ENCODE results near the gene RCOR2.

The RCOR2 gene

DNA sequence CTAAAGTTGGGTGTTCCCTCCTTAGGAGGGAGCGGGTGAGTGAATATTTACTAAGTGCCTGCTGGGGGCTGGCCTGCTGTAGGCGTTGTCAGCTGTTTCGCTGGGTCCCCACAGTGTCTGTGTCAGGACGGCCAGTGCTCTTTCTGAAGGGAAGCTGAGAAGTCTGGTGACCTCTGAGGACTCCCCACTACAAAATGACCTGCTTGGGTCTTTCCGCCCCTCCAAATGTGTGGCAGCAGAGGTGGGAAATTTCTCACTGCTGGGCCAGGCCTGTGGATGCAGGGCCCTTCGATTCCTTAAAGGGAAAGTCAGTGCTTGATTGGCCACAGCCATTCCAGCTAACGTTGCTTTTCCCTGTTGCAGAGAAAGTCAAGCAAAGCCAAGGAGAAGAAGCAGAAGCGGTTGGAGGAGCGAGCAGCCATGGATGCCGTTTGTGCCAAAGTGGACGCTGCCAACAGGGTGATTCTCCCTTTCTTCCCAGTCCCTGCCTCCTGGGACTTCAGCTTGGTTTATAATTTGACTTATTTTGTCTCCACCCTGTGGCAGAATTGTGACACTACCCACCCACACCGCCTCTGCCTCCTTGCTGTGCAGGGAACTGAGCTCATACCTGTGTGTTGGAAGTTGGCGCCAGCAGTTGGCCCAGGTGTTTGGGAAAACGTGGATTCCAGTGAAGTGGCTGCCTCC lies 28.7 kb upstream of the RCOR2 start:
- H3K4me3 ChIP-seq (ENCODE audit: low read depth, low read length), result no peak overlapping the region
- TF ChIP-seq, protein P1, sequence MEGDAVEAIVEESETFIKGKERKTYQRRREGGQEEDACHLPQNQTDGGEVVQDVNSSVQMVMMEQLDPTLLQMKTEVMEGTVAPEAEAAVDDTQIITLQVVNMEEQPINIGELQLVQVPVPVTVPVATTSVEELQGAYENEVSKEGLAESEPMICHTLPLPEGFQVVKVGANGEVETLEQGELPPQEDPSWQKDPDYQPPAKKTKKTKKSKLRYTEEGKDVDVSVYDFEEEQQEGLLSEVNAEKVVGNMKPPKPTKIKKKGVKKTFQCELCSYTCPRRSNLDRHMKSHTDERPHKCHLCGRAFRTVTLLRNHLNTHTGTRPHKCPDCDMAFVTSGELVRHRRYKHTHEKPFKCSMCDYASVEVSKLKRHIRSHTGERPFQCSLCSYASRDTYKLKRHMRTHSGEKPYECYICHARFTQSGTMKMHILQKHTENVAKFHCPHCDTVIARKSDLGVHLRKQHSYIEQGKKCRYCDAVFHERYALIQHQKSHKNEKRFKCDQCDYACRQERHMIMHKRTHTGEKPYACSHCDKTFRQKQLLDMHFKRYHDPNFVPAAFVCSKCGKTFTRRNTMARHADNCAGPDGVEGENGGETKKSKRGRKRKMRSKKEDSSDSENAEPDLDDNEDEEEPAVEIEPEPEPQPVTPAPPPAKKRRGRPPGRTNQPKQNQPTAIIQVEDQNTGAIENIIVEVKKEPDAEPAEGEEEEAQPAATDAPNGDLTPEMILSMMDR (IDR thresholded peaks at IDR 0.05; ENCODE audit: low read depth, low read length), result peak; percentile 54

DNA sequence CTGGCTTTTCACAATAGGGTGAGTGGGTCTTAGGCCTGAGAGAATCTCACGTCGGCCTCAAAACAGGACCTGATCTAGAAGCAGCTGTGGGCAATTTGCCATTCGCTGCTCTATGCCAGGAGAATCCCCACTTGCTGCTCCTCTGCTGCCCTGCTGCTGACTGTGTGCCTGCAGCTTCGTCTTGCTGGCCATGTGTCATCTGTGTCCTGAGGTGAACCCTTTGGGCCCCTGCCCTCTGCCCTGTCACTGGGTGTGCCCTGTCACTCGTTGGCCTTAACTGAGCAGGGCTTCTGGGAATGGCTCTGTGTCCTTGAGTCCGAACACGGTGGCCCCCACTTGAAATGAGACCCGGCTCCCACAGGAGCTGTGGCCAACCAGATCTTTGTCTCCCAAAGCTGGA lies 28.0 kb upstream of the RCOR2 start:
- H3K4me3 ChIP-seq (ENCODE audit: low read depth, low read length), result no peak overlapping the region
- TF ChIP-seq, protein P1 (IDR thresholded peaks at IDR 0.05; ENCODE audit: low read depth, low read length), result no peak

DNA sequence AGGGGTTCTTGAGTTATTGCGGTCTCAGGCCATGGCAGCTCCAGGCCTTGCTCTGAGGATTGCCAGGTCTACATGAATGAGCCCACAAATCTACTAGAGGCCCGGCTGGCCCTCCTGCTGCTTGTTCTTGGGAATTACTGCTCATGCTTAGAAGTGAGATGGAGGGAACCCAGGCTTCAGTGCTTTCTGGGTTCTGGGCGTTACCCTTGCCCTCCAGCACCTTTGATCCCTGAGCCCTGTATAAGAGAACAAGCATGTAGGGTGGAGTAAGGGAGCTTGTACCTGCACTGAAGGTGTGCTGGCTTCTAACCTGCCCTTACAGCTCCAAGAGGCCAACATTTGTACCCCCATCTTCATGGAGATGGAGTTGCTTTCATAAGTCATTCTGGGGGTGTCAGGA lies 25.8 kb upstream of the RCOR2 start:
- TF ChIP-seq, protein P1 (IDR thresholded peaks at IDR 0.05; ENCODE audit: low read depth, low read length), result no peak
- H3K4me3 ChIP-seq (ENCODE audit: low read depth, low read length), result no peak overlapping the region

DNA sequence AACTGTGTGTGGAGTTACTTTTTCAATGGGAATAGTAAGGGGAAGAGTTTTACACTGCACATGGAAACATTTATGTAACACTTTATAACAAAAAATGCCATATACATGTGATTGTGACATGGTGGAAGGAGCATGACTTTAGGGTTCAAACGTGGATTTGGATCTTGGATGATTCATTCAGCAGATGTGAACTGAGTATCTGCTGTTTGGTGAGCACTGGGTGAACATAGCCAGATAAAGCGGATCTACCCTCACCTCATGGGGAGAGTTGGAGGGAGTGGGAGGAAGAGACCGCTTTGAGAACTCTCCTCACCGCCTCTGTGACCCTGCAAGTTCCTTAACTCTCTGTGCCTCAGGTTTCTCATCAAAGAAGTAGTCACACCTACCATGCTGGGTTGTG lies 24.9 kb upstream of the RCOR2 start:
- TF ChIP-seq, protein P1 (IDR thresholded peaks at IDR 0.05; ENCODE audit: low read depth, low read length), result no peak

DNA sequence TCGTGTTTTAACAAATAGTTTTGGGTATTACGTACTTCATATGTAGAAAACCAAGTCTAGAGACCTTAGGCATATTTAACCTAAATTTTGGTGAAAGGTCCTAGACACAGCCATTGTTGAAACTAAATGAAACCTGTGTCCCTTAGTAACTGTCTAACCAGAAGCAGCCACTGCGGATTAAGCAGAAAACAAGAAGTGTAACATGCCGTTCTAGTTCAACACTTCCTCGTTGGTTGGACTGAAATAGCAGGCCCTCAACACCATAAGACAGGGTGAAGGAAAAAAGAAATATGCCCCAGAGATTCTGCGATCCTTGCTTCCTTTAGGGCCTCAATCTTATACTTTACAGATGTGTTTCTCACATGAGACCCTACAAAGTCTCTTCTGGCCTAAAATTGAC lies 23.8 kb upstream of the RCOR2 start:
- TF ChIP-seq, protein P1 (IDR thresholded peaks at IDR 0.05; ENCODE audit: low read depth, low read length), result no peak
- H3K4me3 ChIP-seq (ENCODE audit: low read depth, low read length), result no peak overlapping the region

More for the DNA sequence above, 24.9 kb upstream of the RCOR2 start:
- no peak overlapping the region for H3K4me3 ChIP-seq (ENCODE audit: low read depth, low read length)

DNA sequence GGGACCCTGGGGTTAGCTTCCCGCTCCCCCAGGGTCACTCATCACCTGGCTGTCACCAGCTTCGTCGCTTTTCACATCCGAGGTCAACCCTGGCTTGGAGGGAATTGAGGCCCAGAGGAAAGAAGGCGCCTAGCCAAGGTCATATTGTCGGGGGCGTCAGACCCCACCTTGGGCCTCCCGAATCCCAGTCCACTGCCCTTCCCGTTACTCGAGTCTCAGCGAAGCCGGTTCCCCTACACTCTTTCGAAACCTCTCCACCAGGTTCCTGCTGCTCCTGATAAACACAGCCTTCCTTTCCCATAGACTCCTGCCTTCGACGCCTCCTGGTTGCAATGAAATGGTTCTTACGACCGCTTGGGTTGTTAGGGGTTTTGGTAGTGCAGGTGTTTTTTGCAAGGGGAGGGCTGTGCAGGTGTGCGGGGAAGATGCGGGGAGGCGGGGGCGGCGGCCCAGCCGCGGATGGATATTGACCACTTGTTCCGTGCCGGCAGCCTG lies 22.5 kb upstream of the RCOR2 start:
- TF ChIP-seq, protein P1 (IDR thresholded peaks at IDR 0.05; ENCODE audit: low read depth, low read length), result no peak
- H3K4me3 ChIP-seq (ENCODE audit: low read depth, low read length), result peak overlapping the region; percentile 84

DNA sequence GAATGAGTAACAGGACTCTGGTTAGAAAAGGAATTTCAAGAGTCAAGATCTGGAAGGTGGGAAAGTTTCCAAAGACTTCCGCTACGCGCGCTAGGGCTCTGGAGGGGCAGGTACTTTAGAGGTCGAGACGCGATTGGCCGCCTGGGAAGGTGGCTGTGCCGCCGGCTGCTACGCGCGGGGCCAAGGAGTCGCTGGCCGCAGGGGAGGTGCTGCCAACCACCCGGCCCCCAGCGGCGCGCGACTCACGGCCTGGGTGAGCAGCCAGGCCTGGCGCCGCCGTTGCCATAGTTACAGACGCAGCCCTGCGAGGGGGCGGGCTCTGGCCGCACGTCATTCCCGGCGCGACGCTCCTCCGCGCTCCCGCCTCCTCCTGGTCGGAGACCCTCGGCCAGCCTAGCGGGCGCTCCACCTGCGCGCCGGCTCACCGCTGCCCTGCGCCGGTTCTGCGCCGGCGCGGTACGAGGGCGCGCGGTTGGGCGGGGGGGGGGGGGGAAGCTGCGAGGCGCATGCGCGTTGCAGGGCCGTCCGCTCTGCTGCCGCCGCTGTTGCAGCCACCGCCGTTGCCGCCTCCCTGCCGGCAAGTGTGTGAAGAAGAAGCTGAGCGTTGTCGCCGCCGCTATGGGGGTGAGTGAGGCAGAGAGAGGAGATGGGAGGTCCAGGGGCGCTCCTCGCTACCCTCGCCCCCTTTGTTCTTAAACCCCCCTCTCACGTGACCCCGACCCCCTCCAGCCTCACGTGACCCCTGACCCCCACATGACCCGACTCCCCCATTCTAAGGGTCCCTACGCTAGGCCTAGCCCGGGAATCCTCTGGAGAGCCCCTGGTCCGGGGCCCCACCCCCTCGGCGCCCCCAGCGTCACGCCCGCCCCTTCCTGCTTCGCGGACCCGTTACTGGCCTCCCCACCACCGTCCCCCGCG lies 21.8 kb upstream of the RCOR2 start, which contains the start of gene NAA40:
NAA40 (plus strand) TSS at position 524 of the 918 bp plus-strand sequence; CDS start at position 619, 95 bp downstream.
- TF ChIP-seq, protein P1 (IDR thresholded peaks at IDR 0.05; ENCODE audit: low read depth, low read length), result no peak

More for the DNA sequence above, 21.8 kb upstream of the RCOR2 start, which contains the start of gene NAA40:
- peak within 1 kb of the TSS; percentile 84 for H3K4me3 ChIP-seq (ENCODE audit: low read depth, low read length)

All from WI38 (cell line).